Mucosa of stomach (tissue), 1 donor: Measurements from ENCODE around the gene GIMAP2.

ENCODE experiments used
- H3K27me3 ChIP-seq: one replicate; pipeline ENCODE4 v1.7.0; 2013; ENCODE audit warnings: mild to moderate bottlenecking, low read length; ENCODE audit not compliant: control insufficient read depth, insufficient read depth
- H3K36me3 ChIP-seq: one replicate; pipeline ENCODE4 v1.7.0; 2013; ENCODE audit warnings: low read length; ENCODE audit not compliant: control insufficient read depth, insufficient read depth
- H3K4me1 ChIP-seq: one replicate; pipeline ENCODE4 v1.7.0; 2013; ENCODE audit warnings: mild to moderate bottlenecking, low read length; ENCODE audit not compliant: control insufficient read depth, insufficient read depth
- H3K4me3 ChIP-seq: one replicate; pipeline ENCODE4 v1.7.0; 2013; ENCODE audit warnings: low read length
- H3K9ac ChIP-seq: one replicate; pipeline ENCODE4 v1.7.0; 2013; ENCODE audit warnings: mild to moderate bottlenecking, low read length, moderate library complexity
- H3K9me3 ChIP-seq: one replicate; pipeline ENCODE4 v1.7.0; 2013; ENCODE audit warnings: mild to moderate bottlenecking, low read length, moderate library complexity; ENCODE audit not compliant: control insufficient read depth
- donor health status: Pancreatic carcinoma.

Gene GIMAP2

GRCh38 chr7:150737265-150738055 lies 52.0 kb downstream of the GIMAP2 start, which contains the start of gene GIMAP5:
TSS of gene GIMAP5 (plus strand) at chr7:150737418. CDS start at chr7:150740885, 3,467 bp downstream.
- no peaks in the 10 kb centered on the region for H3K36me3 ChIP-seq
- H3K9me3 ChIP-seq, result no peaks in the 10 kb centered on the region
- peaks cover 4% of the 10 kb centered on the region for H3K27me3 ChIP-seq
- no peak within 1 kb of the TSS for H3K4me3 ChIP-seq
- H3K4me1 ChIP-seq, result no peaks in the 10 kb centered on the region
- H3K9ac ChIP-seq, result peak within 1 kb of the TSS; percentile 30

GRCh38 chr7:150738092-150738491 lies 52.6 kb downstream of the GIMAP2 start:
- peak overlapping the region; percentile 30 for H3K9ac ChIP-seq
- H3K4me1 ChIP-seq, result no peaks in the 10 kb centered on the region

GRCh38 chr7:150738591-150739001 lies 53.1 kb downstream of the GIMAP2 start:
- H3K4me3 ChIP-seq, result no peak overlapping the region

More at GRCh38 chr7:150738092-150738491, 52.6 kb downstream of the GIMAP2 start:
- Histone ChIP-seq H3K4me3 (no peak overlapping the region), H3K27me3 (peaks cover 4% of the 10 kb centered on the region), H3K36me3 (no peaks in the 10 kb centered on the region), H3K9me3 (no peaks in the 10 kb centered on the region)

GRCh38 chr7:150739033-150739432 lies 53.5 kb downstream of the GIMAP2 start:
- Histone ChIP-seq H3K27me3 (peaks cover 4% of the 10 kb centered on the region), H3K9me3 (no peaks in the 10 kb centered on the region), H3K9ac (peak overlapping the region; percentile 30), H3K36me3 (no peaks in the 10 kb centered on the region), H3K4me1 (no peaks in the 10 kb centered on the region), H3K4me3 (no peak overlapping the region)

More at GRCh38 chr7:150738591-150739001, 53.1 kb downstream of the GIMAP2 start:
- Histone ChIP-seq H3K9ac (peak overlapping the region; percentile 30), H3K27me3 (peaks cover 4% of the 10 kb centered on the region), H3K9me3 (no peaks in the 10 kb centered on the region), H3K4me1 (no peaks in the 10 kb centered on the region), H3K36me3 (no peaks in the 10 kb centered on the region)

DNA sequence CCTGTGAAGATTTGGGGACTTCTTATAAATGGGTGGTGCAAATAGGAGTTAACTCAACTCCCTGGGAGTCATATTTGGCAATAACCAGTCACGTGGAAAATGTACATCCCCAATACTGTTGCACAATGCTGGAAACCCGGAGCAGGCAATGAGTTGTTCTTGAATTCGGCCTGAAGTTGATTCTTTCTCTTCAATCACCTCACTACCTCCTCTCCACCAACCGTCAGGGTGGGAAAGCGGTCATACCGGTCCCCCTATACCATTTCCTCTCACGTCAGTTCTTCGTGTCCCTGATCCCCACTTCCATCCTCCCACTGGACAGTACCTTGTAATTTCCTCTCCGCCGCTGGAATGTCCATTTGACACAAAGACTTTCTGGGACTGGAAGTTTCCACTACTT lies 54.5 kb downstream of the GIMAP2 start:
- H3K4me3 ChIP-seq, result no peak overlapping the region

DNA sequence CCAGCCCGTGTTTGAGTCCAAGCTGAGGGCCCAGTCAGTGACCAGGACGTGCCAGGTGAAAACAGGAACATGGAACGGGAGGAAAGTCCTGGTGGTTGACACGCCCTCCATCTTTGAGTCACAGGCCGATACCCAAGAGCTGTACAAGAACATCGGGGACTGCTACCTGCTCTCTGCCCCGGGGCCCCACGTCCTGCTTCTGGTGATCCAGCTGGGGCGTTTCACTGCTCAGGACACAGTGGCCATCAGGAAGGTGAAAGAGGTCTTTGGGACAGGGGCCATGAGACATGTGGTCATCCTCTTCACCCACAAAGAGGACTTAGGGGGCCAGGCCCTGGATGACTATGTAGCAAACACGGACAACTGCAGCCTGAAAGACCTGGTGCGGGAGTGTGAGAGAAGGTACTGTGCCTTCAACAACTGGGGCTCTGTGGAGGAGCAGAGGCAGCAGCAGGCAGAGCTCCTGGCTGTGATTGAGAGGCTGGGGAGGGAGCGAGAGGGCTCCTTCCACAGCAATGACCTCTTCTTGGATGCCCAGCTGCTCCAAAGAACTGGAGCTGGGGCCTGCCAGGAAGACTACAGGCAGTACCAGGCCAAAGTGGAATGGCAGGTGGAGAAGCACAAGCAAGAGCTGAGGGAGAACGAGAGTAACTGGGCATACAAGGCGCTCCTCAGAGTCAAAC lies 56.9 kb downstream of the GIMAP2 start:
- no peaks in the 10 kb centered on the region for H3K4me1 ChIP-seq
- H3K9ac ChIP-seq, result no peak overlapping the region
- H3K4me3 ChIP-seq, result no peak overlapping the region
- no peaks in the 10 kb centered on the region for H3K36me3 ChIP-seq
- no peaks in the 10 kb centered on the region for H3K9me3 ChIP-seq
- H3K27me3 ChIP-seq, result peaks cover 4% of the 10 kb centered on the region

More for the DNA sequence above, 54.5 kb downstream of the GIMAP2 start:
- Histone ChIP-seq H3K36me3 (no peaks in the 10 kb centered on the region), H3K27me3 (peaks cover 4% of the 10 kb centered on the region), H3K4me1 (no peaks in the 10 kb centered on the region), H3K9ac (no peak overlapping the region), H3K9me3 (no peaks in the 10 kb centered on the region)
